Measurements from ENCODE around the gene IKZF3. TPM values are rescaled to one million over a fixed set of nuclear protein-coding genes. Genes with fewer than 3 reads are reported as not detected.
"Not testable (repeated sequence)": the region's sequence is repeated elsewhere in the genome, so short reads cannot be mapped to it uniquely, and the experiment has no call there.

IKZF3 gene
- total RNA-seq, 1 donor from 2014 or later, result 0.67 TPM

DNA sequence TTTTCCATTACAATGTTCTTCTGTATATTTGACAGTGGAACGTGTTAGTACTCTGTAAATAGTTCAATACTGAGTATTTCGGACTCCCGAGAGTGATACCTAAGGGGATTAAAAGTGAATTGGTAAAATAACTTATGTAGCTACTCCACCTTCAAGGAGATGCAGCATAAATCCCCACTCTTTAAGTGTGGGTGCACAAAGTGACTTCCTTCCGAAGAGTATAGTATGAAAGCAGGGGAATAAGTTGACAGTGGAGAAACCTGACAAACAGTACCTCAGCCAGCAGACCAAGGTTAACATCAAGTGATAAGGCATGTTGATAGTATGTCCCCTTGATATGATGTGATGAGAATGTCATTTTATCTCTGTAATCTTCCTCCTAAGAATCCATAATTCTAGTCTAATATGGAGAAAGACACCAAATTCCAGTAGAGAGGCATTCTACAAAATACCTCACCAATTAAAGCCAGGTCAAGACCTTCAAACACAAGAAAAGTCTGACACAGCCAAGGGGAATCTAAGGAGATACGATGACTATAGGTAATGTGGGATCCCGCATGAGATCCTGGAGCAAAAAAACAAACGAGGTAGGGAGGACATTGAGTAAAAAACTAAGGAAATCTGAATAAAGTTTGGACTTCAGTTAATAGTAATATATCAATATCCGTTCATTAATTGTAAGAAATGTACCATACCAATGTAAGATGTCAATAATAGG, 2.1 kb upstream of the IKZF3 start:
- Mint-ChIP-seq H3K27me3 (ENCODE audit: low read depth) (peaks cover 66% of the 10 kb centered on the region), H3K27ac (no peak overlapping the region), H3K36me3 (no peaks in the 10 kb centered on the region), H3K4me3 (no peak overlapping the region), H3K9me3 (peaks cover 4% of the 10 kb centered on the region), H3K4me1 (peaks cover 10% of the 10 kb centered on the region)
- TF ChIP-seq, protein P1, sequence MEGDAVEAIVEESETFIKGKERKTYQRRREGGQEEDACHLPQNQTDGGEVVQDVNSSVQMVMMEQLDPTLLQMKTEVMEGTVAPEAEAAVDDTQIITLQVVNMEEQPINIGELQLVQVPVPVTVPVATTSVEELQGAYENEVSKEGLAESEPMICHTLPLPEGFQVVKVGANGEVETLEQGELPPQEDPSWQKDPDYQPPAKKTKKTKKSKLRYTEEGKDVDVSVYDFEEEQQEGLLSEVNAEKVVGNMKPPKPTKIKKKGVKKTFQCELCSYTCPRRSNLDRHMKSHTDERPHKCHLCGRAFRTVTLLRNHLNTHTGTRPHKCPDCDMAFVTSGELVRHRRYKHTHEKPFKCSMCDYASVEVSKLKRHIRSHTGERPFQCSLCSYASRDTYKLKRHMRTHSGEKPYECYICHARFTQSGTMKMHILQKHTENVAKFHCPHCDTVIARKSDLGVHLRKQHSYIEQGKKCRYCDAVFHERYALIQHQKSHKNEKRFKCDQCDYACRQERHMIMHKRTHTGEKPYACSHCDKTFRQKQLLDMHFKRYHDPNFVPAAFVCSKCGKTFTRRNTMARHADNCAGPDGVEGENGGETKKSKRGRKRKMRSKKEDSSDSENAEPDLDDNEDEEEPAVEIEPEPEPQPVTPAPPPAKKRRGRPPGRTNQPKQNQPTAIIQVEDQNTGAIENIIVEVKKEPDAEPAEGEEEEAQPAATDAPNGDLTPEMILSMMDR (IDR thresholded peaks at IDR 0.05; ENCODE audit: unreplicated experiment), result no peak
- no peak for DNase-seq (ENCODE audit: low spot score in 2 of 2, unreplicated experiment in 2 of 2)

- peaks cover 73% of the 10 kb centered on the region for H3K27me3 Mint-ChIP-seq (ENCODE audit: low read depth)
- H3K9me3 Mint-ChIP-seq, result no peaks in the 10 kb centered on the region
- TF ChIP-seq, protein P1 (IDR thresholded peaks at IDR 0.05; ENCODE audit: unreplicated experiment), result no peak
- H3K27ac Mint-ChIP-seq, result no peak overlapping the region
- H3K4me3 Mint-ChIP-seq, result no peak overlapping the region
- peaks cover 10% of the 10 kb centered on the region for H3K4me1 Mint-ChIP-seq
- H3K36me3 Mint-ChIP-seq, result no peaks in the 10 kb centered on the region
- DNase-seq (ENCODE audit: low spot score in 2 of 2, unreplicated experiment in 2 of 2), result no peak
These were observed 731 bp downstream of the IKZF3 start for GRCh38 chr17:39863244-39863917.

DNA sequence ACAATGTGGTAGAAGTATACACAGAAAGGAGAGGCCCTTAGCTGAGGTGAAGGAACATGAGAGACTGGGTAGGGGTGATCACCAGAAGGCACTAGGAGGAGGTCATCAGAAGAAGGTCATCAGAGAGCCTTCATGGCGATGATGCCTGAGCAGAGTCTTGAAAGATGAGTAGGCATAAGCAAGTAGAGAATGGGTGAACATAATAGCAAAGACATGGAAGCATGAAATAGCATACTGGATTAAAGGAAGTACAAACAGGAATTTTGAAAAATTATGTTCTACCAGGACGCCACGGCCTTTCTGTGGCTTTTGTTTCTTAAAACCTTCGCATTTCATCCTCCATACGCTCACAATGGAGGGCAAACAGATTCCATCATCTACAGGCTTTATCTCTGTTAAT, 2.9 kb downstream of the IKZF3 start:
- peaks cover 10% of the 10 kb centered on the region for H3K4me1 Mint-ChIP-seq
- TF ChIP-seq, protein P1 (IDR thresholded peaks at IDR 0.05; ENCODE audit: unreplicated experiment), result no peak
- H3K4me3 Mint-ChIP-seq, result no peak overlapping the region
- H3K27me3 Mint-ChIP-seq (ENCODE audit: low read depth), result peaks cover 65% of the 10 kb centered on the region
- no peaks in the 10 kb centered on the region for H3K36me3 Mint-ChIP-seq
- no peak for DNase-seq (ENCODE audit: low spot score in 2 of 2, unreplicated experiment in 2 of 2)
- H3K27ac Mint-ChIP-seq, result no peak overlapping the region
- no peaks in the 10 kb centered on the region for H3K9me3 Mint-ChIP-seq

DNA sequence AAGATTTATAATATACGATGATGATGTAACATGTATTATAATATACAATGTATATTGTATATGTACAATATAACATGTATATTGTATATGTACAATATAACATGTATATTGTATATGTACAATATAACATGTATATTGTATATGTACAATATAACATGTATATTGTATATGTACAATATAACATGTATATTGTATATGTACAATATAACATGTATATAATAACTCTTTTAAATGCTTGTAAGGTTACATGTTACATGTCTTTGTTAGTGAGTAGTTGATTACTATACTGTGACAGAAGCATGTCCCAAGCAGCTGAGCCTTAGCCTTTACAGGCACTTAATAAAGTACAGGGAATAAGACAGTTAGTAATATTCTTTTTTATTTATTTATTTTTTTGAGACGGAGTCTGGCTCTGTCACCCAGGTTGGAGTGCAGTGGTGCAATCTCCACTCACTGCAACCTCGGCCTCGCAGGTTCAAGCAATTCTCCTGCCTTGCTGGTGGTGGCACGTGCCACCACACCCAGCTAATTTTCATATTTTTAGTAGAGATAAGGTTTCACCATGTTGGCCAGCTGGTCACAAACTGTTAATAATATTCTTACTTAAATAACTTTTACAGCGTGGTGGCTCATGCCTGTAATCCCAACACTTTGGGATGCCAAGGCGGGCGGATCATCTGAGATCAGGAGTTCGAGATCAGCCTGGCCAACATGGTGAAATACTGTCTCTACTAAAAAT, 8.0 kb downstream of the IKZF3 start:
- not testable (repeated sequence) for H3K4me1 Mint-ChIP-seq; H3K27ac Mint-ChIP-seq; H3K4me3 Mint-ChIP-seq; DNase-seq (ENCODE audit: low spot score in 2 of 2, unreplicated experiment in 2 of 2); H3K36me3 Mint-ChIP-seq; H3K9me3 Mint-ChIP-seq
- H3K27me3 Mint-ChIP-seq (ENCODE audit: low read depth), result peaks cover 35% of the 10 kb centered on the region

- no peaks in the 10 kb centered on the region for H3K9me3 Mint-ChIP-seq
- H3K27me3 Mint-ChIP-seq (ENCODE audit: low read depth), result peaks cover 26% of the 10 kb centered on the region
- H3K36me3 Mint-ChIP-seq, result no peaks in the 10 kb centered on the region
- no peak for DNase-seq (ENCODE audit: low spot score in 2 of 2, unreplicated experiment in 2 of 2)
- TF ChIP-seq, protein P1 (IDR thresholded peaks at IDR 0.05; ENCODE audit: unreplicated experiment), result no peak
- H3K27ac Mint-ChIP-seq, result no peak overlapping the region
- no peak overlapping the region for H3K4me3 Mint-ChIP-seq
- H3K4me1 Mint-ChIP-seq, result peaks cover 5% of the 10 kb centered on the region
These were observed 9.2 kb downstream of the IKZF3 start for GRCh38 chr17:39854909-39855308.

DNA sequence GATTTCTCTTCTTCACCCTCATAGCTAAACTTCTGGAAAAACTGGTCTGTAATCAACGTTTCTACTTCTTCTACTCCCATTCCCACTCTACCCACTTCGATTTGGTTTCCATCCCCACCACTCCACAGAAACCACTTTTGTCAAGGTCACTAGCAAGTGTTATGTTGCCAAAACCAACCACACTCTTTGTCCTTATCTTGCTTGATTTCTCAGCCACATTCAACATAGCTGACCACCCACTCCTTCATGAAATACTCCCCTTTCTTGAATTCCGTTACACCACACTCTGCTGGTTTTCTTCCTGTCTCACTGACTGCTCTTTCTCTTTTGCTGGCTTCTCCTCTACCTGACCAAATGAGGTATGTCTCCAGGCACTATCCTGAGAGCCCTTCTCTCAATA, 11.9 kb downstream of the IKZF3 start:
- DNase-seq (ENCODE audit: low spot score in 2 of 2, unreplicated experiment in 2 of 2), result no peak
- Mint-ChIP-seq H3K27me3 (ENCODE audit: low read depth) (peaks cover 19% of the 10 kb centered on the region), H3K27ac (no peak overlapping the region), H3K4me3 (no peak overlapping the region), H3K36me3 (no peaks in the 10 kb centered on the region), H3K4me1 (peaks cover 21% of the 10 kb centered on the region), H3K9me3 (no peaks in the 10 kb centered on the region)
- TF ChIP-seq, protein P1 (IDR thresholded peaks at IDR 0.05; ENCODE audit: unreplicated experiment), result no peak

DNA sequence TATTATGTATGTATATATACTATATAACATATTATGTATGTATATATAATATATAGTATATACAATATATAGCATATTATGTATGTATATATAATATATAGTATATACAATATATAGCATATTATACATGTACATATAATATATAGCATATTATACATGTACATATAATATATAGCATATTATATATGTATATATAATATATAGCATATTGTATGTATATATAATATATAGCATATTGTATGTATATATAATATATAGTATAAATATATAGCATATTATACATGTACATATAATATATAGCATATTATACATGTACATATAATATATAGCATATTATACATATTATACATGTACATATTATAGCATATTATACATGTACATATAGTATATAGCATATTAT, 13.9 kb downstream of the IKZF3 start:
- H3K4me1 Mint-ChIP-seq, result peaks cover 25% of the 10 kb centered on the region
- H3K4me3 Mint-ChIP-seq; H3K27ac Mint-ChIP-seq; H3K9me3 Mint-ChIP-seq; DNase-seq (ENCODE audit: low spot score in 2 of 2, unreplicated experiment in 2 of 2); H3K36me3 Mint-ChIP-seq: not testable (repeated sequence)
- peaks cover 19% of the 10 kb centered on the region for H3K27me3 Mint-ChIP-seq (ENCODE audit: low read depth)

All from mesothelial cell of epicardium (in vitro differentiated cells).